Tongue (tissue), 2 donors: ENCODE measurements around the gene APCDD1L. TPM values are rescaled to one million over a fixed set of nuclear protein-coding genes. Genes with fewer than 3 reads are reported as not detected.

Source experiments
- DNase-seq: peaks from one replicate; pipeline ENCODE4 v3.0.0-alpha.2; 2015
- total RNA-seq: library from RNA; depleted of rRNA; stranded (reverse); fragments of >200 nt; gene quantifications from one replicate; pipeline ENCODE4 v1.2.3, GENCODE V29; 2014

Gene APCDD1L
- total RNA-seq, 1 donor from 2014 or later = 5.1 TPM

DNA sequence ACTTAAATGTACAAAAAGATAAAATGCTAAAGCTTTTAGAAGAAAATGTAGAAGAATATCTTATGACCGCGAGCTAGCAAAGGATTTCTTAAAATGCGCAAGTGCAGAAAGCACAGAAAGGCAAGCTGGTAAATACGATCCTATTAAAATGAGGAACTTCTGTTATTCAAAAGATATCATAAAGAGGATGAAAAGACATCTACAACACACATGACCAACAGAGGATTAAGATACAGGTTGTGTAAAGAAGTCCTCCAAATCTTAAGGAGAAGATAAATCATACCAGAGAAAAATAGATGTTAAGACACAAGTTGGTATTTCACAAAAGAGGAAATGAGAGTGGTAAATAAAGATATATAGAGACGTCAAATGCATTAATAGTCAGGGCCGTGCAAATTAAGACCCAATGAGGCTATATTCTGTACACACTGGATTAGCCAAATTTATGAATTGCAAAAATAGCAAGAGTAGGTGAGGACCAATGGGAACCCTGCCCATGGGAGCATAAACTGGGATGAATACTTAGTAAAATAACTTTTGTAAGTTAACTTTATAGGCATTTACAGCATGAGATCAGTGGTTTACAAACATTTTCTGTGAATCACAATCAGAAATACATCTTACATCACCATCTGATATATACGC, 23.0 kb downstream of the APCDD1L start:
- no peak for DNase-seq

DNA sequence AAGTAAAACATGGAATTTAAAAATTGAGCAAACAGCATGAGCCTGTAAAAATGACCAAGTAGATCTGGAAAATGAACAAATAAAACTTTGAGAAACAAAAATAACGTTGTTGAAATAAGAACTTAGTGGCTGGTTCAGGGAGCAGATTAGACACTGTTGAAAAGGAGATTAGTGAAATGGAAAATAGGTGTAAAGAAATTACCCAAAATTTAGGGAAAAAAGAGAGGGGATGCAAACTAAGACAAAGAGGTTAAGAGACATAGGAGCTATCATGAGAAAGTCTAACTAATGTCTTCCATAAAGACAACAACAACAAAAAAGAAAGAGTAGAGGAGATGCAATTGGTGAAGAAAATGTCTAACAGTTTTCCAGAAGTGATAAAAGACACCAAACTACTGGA, 29.0 kb downstream of the APCDD1L start:
- DNase-seq = no peak

DNA sequence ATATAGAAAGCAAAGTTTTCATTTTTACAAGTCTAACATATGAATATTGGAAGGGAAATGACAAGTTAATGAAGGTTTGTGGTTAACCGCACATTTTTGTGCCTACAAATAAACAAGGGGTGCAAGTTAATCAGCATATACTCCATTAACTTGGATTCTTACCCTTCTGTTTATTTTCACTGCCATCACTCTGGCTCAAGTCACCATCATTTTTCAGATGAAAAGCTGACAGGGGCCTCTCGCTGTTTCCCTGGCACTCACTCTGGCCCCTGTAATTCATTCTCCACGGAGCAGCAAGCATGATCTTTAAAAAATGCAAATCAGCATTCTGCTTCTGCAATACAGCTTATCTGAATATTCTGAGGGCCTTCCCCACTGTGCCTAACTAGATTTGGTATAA, 29.8 kb downstream of the APCDD1L start:
- peak; percentile 61 for DNase-seq

DNA sequence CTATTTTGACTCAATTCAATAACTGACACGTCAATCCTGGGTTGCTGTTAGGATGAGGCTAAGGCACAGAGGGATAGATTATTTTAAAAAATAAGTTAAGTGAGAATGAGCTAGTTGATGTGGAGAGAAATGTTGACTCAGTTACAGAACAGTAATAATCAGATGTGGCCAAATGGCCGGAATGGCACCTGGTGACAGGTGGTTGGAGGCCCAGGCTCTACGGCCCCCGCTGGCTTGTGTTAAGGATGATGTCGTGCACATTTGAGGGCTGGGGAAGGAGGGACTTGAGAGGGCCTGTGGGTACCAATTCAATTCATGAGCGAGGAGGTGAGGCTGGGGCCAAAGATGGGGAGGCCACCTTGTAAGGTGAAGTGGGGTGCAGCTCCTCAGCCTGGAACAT, 31.7 kb downstream of the APCDD1L start:
- DNase-seq = no peak

GRCh38 chr20:58483051-58483450, 32.1 kb downstream of the APCDD1L start:
- DNase-seq = no peak

DNA sequence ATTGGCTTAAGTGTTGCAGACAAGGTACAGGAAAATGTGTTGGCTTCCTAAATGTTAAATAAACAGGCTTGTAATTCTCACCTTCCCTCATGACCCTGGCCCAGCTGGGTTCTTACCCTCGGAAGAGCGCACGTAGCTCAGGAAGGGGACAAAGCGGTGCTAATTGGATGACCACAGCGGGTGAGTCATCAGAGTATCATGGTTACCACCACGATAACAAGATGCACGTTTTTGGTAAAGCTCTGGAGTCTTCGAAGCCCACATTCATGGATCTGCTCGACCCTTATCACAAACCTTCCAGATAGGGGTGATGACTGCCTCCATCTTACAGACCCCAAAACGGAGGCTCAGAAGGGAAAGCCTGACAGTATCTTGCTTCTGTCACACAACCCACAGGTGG, 32.8 kb downstream of the APCDD1L start:
- no peak for DNase-seq

DNA sequence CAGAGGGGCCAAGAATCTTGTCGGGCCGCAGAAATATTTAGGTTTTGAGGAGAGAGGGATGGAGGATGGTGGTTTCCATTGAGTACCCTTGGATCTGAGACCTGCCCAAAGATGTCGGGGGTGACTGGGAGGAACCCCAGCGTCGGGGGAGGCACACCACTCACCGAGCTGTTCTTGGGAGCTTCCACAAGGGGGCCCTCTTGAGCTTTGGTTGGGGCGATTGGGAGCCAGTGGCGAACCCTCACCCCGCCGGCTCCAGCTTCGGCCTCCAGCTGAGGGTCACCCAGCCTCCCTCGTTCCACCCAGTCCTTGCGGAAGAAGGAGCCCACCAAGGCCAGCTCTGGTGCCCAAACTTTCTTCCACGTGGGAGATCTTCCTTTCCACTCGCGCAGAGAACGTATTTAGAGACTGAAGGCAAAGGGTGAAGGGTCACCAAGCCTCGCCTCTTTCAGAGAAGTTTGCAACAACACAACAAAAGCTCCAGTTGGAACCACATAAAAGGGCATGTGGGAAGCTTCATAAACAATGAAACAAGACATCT, 33.6 kb downstream of the APCDD1L start:
- DNase-seq = peak; percentile 51

- DNase-seq = peak; percentile 88
Measured at GRCh38 chr20:58480551-58481336, 34.5 kb downstream of the APCDD1L start.

DNA sequence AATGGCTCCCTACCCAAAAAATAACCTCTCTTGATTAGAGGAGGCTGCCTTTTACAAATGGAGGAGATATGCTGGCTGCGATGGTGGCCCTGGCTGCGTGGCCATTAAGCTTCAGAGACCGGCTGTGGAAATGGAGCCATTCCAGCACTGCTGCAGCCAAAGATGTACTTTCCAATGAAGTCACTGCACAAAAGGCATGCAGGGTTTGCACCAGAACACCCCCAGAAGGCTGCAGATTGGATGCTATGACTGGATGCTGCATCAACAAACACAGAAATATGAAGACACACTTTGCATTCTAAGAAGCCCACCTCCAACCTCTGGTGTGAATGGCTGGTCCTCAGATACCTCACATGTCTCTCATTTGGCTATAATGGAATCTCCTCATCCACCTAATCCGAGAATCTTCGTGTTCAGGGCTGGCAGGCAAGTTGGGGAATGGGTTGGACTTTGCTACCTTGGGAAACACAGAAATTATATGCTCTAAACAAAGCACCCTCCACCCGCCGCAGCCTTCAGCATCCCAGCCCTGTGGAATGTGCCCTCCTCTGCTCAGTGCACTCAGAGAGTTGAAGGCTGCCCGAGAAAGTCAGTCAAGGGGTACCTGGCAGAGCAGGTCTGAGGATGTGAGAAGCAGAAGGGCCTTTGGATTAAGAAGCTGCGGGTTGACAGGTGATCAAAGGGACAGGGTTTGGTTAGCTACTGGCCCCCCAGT, 35.3 kb downstream of the APCDD1L start:
- DNase-seq = peak; percentile 38

DNA sequence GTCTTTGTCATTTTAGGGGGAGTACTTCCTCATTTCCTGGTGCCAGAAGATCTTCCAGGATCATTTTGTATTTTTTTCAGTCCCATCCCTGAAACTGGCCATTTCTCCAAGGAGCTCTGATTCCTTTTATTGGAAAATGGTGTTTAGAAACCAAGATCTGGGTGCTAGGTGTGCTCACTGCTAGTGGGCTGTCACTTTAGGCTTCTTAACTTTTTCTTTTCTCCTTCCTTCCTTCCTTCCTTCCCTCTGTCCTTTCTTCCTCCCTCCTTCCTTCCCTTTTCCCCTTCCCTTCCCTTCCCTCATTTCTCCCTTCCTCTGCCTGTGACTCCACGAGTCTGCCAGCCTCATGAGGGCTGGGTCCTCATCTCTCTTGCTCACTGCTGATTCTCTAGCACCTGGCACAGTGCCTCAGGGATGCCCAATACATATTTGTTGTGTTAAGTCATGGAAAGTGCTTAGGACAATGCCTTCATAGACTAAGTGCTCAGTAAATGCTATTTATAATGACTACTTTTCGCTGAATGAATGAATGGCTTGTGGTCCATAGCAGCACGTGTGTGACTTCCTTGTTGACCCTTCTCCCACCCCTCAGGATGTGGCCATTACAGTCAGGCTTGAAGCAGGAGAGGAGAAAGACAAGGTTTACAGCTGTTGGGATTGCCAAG, 36.9 kb downstream of the APCDD1L start:
- no peak for DNase-seq

DNA sequence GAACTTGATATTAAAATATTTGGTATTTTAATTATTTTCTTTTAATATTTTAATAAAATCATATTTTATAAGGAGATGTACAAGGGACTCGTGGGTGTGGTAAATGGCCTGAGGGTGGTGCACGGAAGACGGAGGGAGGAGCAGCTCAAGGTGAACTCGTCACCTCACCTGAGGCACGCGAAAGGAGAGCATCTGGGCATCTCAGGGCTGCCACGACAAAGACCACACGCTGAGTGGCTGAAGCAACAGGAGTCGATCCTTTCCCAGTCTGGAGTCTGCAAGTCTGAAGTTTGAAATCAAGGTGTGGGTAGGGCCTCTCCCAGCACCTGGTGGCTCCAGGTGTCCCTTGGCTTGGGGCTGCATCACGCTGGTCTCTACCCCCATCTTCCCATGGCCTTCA, 39.7 kb downstream of the APCDD1L start:
- no peak for DNase-seq

- DNase-seq = peak; percentile 83
Measured at GRCh38 chr20:58473453-58474425, 41.5 kb downstream of the APCDD1L start.

GRCh38 chr20:58472273-58473018, 42.8 kb downstream of the APCDD1L start:
- peak; percentile 16 for DNase-seq

DNA sequence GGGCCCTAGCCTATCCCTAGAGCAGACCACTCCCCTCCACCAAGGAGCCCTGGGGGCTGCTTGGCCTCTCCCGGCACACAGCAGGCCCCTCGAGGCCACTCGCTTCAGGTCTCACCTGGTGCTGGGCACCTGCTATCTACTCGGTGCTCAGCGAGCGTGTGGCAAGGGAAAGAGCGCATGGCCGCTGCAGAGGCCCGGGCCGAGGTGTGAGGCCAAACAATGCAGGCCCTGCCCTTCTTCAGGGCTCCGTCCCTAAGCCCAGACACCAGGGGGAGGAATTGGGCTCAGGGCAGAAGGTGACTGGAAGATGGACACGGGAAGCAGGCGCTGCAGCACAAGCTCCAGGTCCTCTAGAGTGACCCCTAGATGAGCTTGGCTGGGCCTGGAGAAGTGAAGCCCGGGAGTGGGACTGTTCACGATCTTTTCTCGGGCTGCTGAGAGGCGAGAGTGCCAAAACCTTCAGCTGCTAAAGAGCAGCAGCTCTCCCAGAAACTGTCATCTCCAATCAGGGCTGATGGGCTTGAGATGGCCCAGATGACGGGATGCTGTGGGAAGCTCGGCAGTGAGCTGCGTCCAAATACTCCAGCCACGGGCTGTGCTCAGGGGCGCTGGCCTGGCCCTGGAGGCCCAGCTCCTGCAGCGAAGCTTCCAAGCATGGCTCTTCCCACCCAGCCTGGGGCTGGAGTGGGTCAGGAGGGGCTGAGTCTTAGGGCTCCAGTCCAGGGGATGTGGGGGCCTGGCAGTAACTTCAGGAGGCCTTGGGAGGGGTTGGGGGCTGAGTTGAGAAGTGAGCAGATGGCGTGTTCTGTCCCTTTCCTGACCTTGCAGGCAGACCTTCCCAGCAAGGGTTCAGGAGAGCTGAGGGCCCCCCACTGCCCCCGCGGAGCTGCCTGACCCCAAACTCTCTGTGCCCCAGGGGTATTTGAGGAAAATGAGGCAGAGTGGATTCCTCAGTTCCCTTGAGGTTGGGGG, 43.7 kb downstream of the APCDD1L start:
- DNase-seq = peak; percentile 98

- peak; percentile 29 for DNase-seq
Measured at GRCh38 chr20:58470336-58471192, 44.6 kb downstream of the APCDD1L start.

- DNase-seq = peak; percentile 39
Measured at GRCh38 chr20:58469616-58470015, 45.6 kb downstream of the APCDD1L start.

- DNase-seq = peak; percentile 64
Measured at GRCh38 chr20:58467572-58468527, 47.3 kb downstream of the APCDD1L start.
